Fibroblast of peridontal ligament (primary cell): ENCODE results near the gene NPM1.

Experiments used
- DNase-seq: peaks from one replicate; pipeline ENCODE4 v3.0.0-alpha.2; 2010; ENCODE audit errors: extremely low read depth

The NPM1 gene

DNA sequence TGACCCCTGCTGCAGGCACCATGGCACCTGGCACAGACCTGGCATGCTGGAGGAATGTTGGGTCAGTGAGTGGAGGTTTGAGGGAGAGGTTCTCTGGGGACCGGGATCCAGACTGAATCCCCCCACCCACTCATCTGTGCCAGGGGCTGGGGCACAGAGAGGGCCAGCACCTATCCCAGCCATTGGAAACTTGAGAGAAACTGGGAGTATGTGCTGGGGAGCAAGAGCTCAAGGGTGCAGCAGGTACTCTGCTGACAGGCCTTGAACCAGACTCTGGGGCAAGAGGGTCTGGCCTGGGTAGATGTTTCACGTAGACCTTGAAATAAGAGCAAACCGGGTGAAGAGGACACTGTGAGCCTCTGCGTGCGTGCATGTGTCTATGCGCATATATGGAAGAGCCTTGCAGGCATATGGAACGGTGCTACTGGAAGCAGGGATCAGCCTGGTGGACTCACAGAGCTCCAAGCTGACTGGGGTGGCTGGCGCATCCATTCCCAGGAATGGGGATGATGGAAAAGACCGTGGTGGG lies 40.6 kb downstream of the NPM1 start:
- DNase-seq = no peak

DNA sequence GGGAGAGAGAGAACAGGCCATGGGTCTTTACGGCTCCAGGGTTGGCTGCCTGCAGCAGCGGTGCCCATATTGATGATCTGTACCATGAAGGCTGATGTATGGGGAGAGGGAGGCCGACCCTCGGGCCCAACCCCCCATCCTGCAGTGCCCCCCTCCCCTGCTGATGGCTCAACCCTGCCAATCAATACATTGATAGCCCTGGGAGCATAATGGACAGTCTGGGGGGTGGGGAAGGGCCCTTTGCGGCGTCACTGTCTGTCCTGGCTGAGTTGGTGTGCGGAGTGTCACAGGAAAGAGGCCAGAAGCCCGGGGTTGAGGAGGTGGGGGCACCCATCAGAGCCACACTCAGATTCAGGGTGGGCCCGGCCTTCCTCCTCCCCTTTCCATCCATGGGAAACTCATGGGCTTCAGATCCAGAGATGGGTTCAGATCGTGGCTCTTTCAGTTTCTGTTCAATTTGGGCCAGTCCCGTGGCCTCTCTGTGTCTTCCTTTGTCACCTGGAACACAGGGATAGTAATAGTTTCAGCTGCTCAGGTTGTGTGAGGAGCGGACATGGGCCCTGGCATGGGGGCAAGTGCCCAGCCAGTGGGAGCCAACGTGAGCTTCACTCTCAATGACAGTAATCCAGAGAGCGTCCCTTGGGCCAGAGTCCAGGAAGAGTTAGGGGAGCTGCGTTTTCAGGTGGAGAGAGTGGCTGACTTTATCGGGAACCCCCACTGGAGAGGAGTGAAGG lies 41.3 kb downstream of the NPM1 start:
- no peak for DNase-seq

DNA sequence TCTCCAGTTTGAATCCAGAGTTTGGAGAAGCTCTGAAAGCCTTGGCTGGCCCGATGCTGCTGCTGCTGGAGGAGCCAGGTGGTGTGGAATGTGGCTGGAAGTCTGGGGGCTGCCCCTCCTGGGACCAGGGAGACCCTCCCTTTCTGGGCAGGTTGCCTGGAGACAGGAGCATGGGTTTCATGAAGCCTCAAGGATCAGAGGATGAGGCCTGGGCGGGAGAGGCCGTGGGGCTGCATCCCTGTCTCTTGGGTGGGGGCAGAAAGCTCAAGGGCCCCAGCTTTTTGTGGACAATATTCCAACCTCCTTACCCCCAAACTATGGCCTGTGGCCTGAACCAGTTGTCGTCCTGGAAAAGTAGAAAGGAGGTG lies 41.9 kb downstream of the NPM1 start:
- no peak for DNase-seq

DNA sequence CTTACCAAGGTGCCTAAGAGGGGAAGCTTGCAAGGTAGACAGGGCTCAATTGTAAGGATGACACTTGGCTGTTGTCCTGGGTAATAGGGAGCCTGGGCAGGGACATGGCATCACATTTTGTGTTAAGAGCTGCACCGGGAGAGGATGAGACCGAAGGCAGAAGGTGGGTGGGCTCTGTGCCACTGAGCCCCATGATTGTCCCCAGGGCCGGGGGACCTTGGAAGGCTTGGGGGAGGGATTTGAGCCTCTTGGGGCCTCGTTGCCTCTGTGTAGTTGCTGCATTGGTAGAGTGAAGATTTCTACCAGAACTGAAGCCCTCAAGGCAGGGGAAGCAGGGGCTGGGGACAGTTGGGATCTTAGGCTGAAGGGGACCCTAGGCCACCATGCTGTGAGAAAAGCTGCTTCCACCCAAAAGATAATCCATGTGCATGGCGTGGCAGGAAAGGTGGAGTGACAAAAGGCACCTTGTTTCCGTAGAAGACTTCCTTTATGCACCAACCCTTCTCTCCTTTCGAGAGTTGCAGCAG lies 43.7 kb downstream of the NPM1 start:
- no peak for DNase-seq

DNA sequence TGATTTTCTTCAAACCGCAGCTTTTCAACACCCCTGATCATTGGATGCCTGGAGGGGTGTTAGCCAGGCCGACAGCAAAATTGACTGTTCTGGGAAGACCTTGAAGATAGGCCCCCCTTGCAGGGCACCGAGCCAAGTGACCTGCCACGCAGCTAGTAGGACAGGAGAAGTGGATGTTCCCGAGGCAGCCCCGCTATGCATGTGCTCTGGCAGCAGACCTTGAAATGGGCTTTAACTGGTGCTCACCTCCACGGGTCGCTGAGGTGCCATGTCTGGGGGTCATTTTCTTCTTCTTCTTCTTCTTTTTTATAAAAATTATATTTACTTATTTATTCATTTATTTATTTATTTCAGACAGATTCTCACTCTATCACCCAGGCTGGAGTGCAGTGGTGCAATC lies 44.4 kb downstream of the NPM1 start:
- DNase-seq = no peak

DNA sequence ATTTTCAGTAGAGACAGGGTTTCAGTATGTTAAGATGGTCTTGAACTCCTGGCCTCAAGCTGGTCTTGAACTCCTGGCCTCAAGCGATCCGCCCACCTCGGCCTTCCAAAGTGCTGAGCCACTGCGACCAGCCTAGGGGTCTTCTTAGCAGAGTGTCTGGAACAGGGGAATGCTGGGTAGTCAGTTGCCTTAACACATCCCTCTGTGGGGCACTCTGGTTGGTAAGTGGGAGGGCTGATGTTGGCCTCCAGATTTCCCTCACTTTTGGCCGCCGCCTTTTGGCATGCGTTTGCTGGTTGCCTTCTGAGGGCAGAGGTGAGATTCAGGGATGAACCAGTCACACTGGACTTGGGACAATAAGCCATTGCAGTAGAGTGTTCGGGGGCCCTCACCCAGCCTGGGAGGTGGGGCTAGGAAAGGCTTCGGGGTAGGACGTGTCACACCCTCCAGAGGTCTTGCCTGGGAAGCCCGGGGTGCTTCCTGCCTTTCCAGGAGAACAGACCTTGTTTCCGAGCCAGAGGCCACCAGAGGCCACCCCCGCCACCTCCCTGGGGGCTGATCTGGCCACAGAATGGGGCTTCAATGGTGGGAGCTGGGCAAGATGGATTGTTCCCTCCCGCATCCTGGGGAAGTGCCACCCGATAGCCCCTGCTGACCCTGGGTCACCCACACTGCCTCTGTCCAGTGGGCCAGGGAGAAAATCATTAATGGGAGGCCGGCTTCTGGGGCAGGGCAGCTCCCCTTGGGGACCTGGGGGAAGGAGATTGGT lies 45.1 kb downstream of the NPM1 start:
- no peak for DNase-seq

DNA sequence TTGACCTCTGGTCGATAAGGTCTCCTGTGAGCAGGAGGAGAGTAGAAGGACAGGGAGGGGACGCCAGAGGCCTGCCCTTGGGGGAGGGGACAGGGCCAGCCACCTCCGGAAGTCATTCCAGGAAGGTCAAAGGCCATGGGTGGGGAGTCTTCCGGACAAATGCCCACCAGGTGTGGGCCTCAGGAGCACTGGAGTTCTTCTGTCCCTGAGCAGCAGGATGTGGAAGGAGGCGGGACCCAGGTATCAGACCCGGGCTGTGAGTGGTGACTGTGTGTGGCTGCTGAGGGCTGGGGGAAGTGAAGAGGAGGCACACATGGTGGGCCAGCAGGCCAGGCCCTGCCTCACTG lies 45.7 kb downstream of the NPM1 start:
- DNase-seq = no peak

DNA sequence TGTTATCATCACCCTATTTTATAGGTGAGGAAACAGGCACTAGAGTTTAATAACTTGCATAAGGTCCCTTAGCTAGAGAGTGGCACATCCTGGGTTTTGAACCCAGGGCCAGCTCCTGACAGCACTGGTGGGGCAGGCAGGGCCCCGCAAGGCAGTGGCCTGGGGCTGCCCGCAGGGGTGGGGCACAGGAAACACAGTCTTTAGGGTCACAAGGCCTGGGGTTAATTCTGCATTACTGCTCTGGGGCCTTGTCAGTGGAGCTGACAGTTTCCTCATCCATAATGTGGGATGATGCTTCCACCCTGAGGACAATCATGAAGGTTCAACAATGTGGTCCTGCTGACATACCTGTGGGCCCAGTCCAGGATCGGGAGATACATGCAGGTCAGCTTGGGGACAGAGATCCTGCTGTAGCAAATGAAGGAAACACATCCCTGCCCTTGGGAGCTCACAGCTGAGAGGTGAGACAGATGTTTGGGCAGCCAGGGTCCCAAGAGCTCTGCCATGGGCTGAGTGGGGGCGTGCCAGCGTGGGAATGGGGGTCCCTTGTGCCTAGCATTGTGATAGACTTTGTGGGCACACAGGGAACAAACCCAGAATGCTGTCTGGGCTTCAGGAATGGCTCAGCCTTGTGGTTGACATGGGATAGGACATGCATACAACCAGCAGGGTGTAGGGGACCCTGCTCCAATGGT lies 46.5 kb downstream of the NPM1 start:
- no peak for DNase-seq

DNA sequence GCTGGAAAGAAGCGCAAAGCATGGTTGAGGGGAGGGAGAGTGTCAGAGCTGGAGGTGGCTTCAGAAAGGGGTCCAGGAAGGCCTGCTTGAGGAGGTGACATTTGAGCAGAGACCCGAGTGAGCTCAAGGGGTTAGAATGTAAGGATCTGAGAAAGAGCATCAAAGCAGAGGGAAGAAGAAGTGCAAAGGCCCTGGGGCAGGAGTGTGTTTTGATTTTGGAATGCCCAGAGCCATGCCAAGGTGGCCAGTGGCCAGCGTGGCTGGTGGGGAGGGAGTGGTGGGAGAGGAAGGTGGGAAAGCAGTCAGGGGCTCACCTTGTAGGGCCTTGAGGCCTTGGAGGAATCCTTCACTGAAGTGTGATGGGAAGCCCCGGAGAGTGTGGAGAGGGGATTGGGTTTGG lies 47.2 kb downstream of the NPM1 start:
- DNase-seq = no peak

DNA sequence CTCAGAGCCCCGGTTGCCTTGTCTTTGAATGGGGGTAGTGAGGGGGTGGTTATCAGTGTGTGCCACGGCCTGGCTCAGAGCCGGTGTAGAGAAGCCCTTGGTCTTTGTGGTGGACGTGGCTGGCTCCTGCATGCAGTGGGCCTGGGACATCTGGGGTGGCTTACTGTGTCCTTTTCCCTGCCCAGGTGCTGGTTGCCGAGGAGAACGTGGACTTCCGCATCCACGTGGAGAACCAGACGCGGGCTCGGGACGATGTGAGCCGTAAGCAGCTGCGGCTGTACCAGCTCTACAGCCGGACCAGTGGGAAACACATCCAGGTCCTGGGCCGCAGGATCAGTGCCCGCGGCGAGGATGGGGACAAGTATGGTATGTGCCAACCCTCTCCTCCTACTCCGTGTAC lies 48.3 kb downstream of the NPM1 start:
- DNase-seq = no peak

DNA sequence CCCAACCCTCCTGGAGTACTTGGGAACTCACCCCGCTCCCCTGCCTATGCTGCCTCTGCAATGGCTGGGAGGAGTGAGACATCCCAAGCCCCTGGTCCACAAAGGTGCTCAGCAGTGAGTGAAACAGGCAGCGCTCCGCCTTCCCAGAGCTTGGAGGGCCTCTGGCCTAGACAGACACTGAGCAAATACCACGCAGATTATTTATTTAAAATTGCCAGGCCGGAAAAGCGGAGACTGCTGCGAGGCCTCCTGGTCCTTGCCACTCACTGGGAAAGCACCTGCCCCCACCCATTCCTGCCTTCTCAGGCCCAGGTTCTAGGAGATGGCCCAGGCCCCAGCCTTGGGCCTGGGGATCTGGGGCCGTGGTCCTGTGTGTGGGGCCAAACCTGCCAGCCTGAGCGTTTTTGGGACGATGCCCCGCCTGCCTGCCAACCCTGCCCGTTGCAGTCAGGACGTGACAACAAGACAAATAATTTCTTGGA lies 49.2 kb downstream of the NPM1 start:
- no peak for DNase-seq

DNA sequence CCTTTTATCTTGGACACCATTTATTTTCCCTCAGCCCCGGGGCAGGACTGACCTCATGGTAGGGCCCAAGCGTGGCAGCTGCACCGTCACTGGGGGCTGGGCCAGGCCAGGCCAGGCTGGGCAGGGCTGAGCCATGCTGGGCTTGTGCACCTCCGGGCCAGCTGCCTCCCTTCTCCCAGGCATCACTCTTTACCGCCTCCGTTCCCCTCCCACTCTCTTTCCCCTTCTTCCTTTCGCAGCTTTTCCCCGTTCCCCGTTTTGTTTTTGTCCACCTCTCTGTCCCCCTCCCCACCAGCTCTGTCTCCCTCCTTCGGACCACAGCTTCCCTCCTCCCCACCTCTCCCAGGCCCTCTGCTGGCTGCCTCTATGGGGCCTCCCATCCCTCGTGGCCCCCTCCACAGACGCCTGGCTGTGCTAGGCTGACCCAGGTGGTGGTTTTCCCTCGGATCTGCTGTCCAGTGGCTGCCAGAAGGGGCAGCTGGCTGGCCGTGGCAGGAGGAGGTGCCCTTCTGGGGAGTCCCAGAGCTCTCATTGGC lies 49.7 kb downstream of the NPM1 start:
- DNase-seq = no peak

DNA sequence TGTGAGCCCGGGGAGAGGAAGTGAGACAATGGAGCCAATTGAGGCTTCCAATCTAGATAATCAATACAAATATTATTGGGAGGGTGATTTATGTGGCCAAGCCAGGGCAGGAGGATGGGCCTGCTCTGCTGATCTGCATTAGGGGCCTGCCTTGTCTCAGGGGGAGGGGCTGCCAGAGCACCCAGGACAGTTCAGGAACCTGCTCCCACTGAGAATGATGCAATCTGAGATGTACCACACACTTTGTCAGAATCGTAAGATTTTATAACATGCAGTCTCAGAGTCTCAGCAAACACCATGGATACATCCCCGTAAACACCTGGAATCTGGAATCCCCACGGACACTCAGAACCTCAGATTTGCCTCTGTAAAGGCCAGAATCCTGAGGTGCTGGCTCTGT lies 51.1 kb downstream of the NPM1 start:
- DNase-seq = no peak

DNA sequence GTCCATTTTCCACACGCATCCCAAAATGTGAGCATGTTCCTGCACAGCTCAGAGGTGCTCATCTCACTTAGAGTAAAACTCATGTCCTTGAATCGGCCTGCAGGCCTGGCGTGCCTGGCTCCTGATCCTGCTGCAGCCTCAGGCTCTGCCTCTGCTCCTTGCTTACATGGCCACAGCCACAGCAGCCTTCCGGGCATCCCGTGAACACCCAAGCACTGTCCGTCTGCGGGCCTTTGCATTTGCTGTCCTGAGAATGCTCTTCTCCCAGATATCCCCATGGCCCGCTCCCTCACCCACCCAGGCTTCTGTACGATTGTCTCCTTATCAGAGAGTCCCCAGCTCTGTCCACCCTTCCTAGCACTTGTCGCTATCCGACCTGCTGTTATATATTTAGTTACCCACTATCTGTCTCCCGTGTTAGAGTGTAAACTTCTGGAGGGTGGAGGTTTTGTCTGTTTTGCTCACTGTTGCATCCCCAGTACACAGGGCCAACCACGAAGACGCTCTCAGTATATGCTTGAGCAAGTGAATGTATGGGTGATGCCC lies 53.7 kb downstream of the NPM1 start:
- no peak for DNase-seq

DNA sequence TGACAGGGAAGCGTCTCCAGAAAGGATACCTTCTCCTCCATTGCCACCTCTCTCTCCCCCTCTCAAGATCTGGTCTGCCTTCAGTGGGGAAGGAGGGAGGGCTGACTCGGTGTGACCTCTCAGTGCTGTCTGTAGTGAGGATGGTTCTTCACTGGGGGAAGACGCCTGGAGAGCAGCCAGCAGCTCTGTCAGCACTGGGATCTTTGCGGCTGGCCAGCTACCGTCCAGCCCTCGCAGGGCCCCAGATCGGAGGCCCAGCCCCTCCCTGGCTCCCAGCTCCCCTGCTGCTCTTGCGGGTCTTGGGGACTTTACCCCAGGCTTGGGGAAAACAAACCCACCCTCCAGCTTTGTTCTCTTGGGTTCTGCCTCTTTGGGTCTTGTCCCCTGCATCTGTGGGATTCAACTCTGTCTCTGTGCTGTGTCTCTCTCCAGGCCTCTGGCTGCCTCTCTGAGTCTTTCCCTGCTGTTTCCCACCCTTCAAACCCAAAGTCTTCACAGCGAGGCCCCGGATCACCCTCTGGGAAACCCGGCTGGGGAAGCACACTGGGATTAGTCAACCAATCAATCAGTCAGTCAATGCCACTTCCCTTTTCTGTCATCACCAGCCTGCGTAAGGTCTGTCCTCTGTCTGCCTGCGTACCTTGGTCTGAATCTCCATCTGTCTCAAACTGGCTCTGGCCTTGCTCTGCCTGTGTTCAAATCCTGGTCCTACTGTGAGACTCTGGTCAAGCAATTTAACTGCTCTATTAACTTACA lies 54.8 kb downstream of the NPM1 start:
- DNase-seq = no peak

DNA sequence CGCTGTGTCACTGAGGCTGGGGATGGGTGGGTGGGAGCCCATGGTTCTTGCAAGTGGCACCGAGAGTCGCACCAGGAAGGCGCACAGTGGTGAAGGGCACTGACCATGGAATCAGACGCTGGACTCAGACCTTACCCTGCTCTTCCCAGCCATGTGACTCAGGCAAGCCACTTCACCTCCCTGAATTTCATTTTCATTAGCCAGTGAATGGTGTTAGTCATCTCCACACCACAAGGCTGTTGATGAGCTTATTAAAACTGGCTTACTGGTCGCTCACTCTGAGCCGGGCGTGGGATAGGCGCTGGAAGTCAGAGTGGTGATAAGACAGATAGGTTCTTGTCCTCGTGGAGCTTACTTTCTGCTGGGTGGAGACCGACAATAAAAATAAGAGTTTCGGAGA lies 56.9 kb downstream of the NPM1 start:
- DNase-seq = no peak

DNA sequence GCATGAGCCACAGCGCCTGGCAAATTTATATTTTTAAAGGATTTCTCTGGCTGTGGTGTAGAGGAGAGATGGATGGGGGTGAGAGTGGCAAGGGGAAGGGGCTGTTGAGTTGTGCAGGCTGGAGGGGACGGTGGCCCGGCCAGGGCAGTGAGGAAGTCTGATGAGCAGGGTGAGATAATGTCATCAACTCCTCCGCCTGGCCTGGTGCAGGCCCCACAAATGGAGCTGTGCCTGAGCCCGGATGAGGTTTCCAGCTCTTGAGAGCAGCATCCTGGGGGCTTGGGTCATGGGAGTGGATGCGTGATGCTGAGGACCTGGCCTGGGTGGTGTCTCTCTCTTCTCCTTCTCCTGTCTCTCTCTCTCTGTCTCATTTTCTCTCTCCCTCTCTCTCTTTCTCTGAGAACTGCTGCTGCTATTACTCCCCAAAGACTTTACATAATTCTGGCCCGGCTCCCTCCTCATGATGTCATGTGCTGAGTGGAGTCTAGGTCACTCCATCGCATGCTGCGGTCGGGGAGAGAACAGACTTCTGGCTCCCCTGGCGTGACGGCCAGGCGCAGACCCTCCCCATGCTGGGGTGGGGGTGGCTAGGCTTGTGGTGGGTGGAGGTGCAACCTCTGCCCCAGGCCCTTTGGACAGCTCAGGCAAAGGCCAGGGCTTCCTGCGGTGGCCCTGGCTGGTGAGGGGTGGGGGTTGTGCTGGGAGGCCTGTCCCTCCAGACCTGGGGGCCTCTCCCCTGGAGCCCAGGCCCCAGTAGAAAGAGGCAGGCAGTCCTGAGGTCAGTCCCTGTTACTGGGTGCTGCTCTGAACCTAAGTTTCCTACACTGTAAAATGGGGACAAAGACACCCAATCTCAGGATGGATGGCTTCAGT lies 58.2 kb downstream of the NPM1 start:
- DNase-seq = peak; percentile 30

DNA sequence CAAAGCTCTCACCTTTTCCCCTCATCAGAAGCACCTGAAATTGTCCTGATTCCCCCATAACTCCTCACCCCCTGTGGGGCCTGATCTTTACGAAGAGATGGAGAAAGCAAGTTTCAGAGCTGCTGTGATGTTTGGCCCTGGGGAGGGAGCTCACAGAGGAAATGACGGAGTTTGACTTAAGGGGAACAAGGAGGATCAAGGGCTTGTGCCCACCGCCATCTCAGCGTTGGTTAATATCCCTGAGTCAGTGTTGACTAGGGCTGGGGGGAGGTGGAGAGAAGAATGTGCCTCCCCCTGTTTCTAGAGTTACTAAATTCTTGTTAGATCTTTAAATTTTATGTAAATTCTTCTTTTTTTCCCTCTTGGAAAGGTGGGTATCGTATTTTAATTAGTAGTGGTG lies 59.6 kb downstream of the NPM1 start:
- DNase-seq = no peak

DNA sequence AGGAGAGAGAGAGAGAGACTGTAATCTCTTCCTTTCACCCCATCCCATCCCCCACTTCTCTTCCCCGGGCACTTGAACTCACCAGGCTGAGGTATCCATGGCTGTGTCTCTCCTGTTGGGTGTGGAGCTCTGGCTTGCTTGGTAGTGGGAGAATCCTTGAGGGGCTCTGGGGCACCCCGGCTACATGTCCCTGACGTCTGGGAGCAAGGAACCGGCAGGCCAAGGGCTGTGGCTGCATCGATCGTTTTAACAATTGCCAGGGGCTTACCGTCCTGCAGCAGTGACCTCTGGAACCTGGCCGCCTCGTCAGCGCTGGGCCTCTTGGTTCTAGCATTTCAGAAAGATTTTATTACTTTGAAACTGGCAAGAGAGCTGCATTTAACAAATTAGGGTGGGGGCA lies 61.8 kb downstream of the NPM1 start:
- no peak for DNase-seq
